IPS-20b (cell line): ENCODE measurements around the gene AQP5.

Source experiments
- H3K27ac ChIP-seq: one replicate; pipeline ENCODE4 v1.5.1; 2013; ENCODE audit warnings: low read length
- H3K27me3 ChIP-seq: 2 replicates; pipeline ENCODE4 v1.6.1; 2013; ENCODE audit warnings: mild to moderate bottlenecking, low read length, inconsistent platforms; ENCODE audit not compliant: insufficient read depth
- H3K36me3 ChIP-seq: 2 replicates; pipeline ENCODE4 v1.6.1; 2013; ENCODE audit warnings: low read depth, mild to moderate bottlenecking, inconsistent platforms, low read length, moderate library complexity; ENCODE audit not compliant: insufficient read depth
- H3K4me1 ChIP-seq: 2 replicates; pipeline ENCODE4 v1.6.1; 2013; ENCODE audit warnings: mild to moderate bottlenecking, control low read depth, inconsistent platforms, low read length, moderate library complexity; ENCODE audit not compliant: insufficient read depth
- H3K4me3 ChIP-seq: 2 replicates; pipeline ENCODE4 v1.5.1; 2013; ENCODE audit warnings: mild to moderate bottlenecking, low read length, inconsistent platforms
- H3K9ac ChIP-seq: 2 replicates; pipeline ENCODE4 v1.6.1; 2013; ENCODE audit warnings: low read depth, mild to moderate bottlenecking, inconsistent platforms, low read length, moderate library complexity
- H3K9me3 ChIP-seq: 2 replicates; pipeline ENCODE4 v1.6.1; 2013; ENCODE audit warnings: mild to moderate bottlenecking, low read depth, low read length, inconsistent platforms; ENCODE audit not compliant: insufficient read depth

AQP5 gene

GRCh38 chr12:49923035-49923644 is 38.5 kb upstream of the AQP5 start:
- H3K27me3 ChIP-seq: no peaks in the 10 kb centered on the region
- H3K9ac ChIP-seq: no peak overlapping the region
- no peaks in the 10 kb centered on the region for H3K4me1 ChIP-seq
- H3K9me3 ChIP-seq: no peaks in the 10 kb centered on the region
- no peaks in the 10 kb centered on the region for H3K36me3 ChIP-seq
- no peak overlapping the region for H3K27ac ChIP-seq
- no peak overlapping the region for H3K4me3 ChIP-seq

- no peaks in the 10 kb centered on the region for H3K27me3 ChIP-seq
- no peak overlapping the region for H3K9ac ChIP-seq
- no peak overlapping the region for H3K4me3 ChIP-seq
- H3K27ac ChIP-seq: no peak overlapping the region
- H3K36me3 ChIP-seq: no peaks in the 10 kb centered on the region
- no peaks in the 10 kb centered on the region for H3K4me1 ChIP-seq
- H3K9me3 ChIP-seq: no peaks in the 10 kb centered on the region
Observed at GRCh38 chr12:49923880-49924556, 37.7 kb upstream of the AQP5 start.

- Histone ChIP-seq H3K36me3 (no peaks in the 10 kb centered on the region), H3K4me1 (no peaks in the 10 kb centered on the region), H3K27me3 (0 out of 2 replicates have a peak, but pooled peaks cover 7% of the 10 kb centered on the region), H3K4me3 (no peak overlapping the region), H3K9ac (no peak overlapping the region), H3K9me3 (no peaks in the 10 kb centered on the region), H3K27ac (no peak overlapping the region)
Observed at GRCh38 chr12:49924628-49925246, 36.9 kb upstream of the AQP5 start.

- H3K27ac ChIP-seq: no peak overlapping the region
- 0 out of 2 replicates have a peak, but pooled peaks cover 7% of the 10 kb centered on the region for H3K27me3 ChIP-seq
- H3K4me3 ChIP-seq: no peak overlapping the region
- no peaks in the 10 kb centered on the region for H3K4me1 ChIP-seq
- H3K9me3 ChIP-seq: no peaks in the 10 kb centered on the region
- H3K36me3 ChIP-seq: no peaks in the 10 kb centered on the region
- H3K9ac ChIP-seq: no peak overlapping the region
Observed at GRCh38 chr12:49925433-49926204, 36.1 kb upstream of the AQP5 start.

- no peak overlapping the region for H3K9ac ChIP-seq
- no peaks in the 10 kb centered on the region for H3K4me1 ChIP-seq
- no peak overlapping the region for H3K4me3 ChIP-seq
- H3K27me3 ChIP-seq: 0 out of 2 replicates have a peak, but pooled peaks cover 7% of the 10 kb centered on the region
- H3K9me3 ChIP-seq: no peaks in the 10 kb centered on the region
- H3K27ac ChIP-seq: no peak overlapping the region
- H3K36me3 ChIP-seq: no peaks in the 10 kb centered on the region
Observed at GRCh38 chr12:49928471-49928870, 33.2 kb upstream of the AQP5 start.

- H3K9me3 ChIP-seq: no peaks in the 10 kb centered on the region
- 0 out of 2 replicates have a peak, but pooled peaks cover 7% of the 10 kb centered on the region for H3K27me3 ChIP-seq
- no peak overlapping the region for H3K27ac ChIP-seq
Observed at GRCh38 chr12:49929581-49929980, 32.1 kb upstream of the AQP5 start.

GRCh38 chr12:49930515-49931288 is 31.0 kb upstream of the AQP5 start:
- Histone ChIP-seq H3K36me3 (no peaks in the 10 kb centered on the region), H3K9ac (no peak overlapping the region), H3K27me3 (0 out of 2 replicates have a peak, but pooled peaks cover 7% of the 10 kb centered on the region), H3K27ac (no peak overlapping the region), H3K4me1 (no peaks in the 10 kb centered on the region), H3K9me3 (no peaks in the 10 kb centered on the region), H3K4me3 (no peak overlapping the region)

More at GRCh38 chr12:49929581-49929980, 32.1 kb upstream of the AQP5 start:
- H3K36me3 ChIP-seq: no peaks in the 10 kb centered on the region
- H3K9ac ChIP-seq: no peak overlapping the region
- no peaks in the 10 kb centered on the region for H3K4me1 ChIP-seq
- H3K4me3 ChIP-seq: no peak overlapping the region

- H3K27me3 ChIP-seq: 0 out of 2 replicates have a peak, but pooled peaks cover 7% of the 10 kb centered on the region
- H3K4me3 ChIP-seq: no peak overlapping the region
- H3K36me3 ChIP-seq: no peaks in the 10 kb centered on the region
- H3K4me1 ChIP-seq: no peaks in the 10 kb centered on the region
- H3K9me3 ChIP-seq: no peaks in the 10 kb centered on the region
- no peak overlapping the region for H3K27ac ChIP-seq
- H3K9ac ChIP-seq: no peak overlapping the region
Observed at GRCh38 chr12:49932023-49932422, 29.6 kb upstream of the AQP5 start.

- Histone ChIP-seq H3K36me3 (no peaks in the 10 kb centered on the region), H3K9me3 (no peaks in the 10 kb centered on the region), H3K27ac (no peak overlapping the region), H3K4me3 (no peak overlapping the region), H3K9ac (no peak overlapping the region), H3K27me3 (0 out of 2 replicates have a peak, but pooled peaks cover 7% of the 10 kb centered on the region), H3K4me1 (no peaks in the 10 kb centered on the region)
Observed at GRCh38 chr12:49932533-49933130, 29.0 kb upstream of the AQP5 start.

- H3K9ac ChIP-seq: no peak overlapping the region
- no peaks in the 10 kb centered on the region for H3K9me3 ChIP-seq
- H3K36me3 ChIP-seq: no peaks in the 10 kb centered on the region
- H3K4me1 ChIP-seq: no peaks in the 10 kb centered on the region
- no peak overlapping the region for H3K27ac ChIP-seq
- H3K4me3 ChIP-seq: no peak overlapping the region
- H3K27me3 ChIP-seq: 0 out of 2 replicates have a peak, but pooled peaks cover 7% of the 10 kb centered on the region
Observed at GRCh38 chr12:49933796-49934195, 27.9 kb upstream of the AQP5 start.
